HL-60/S4 treated with phorbol 12-myristate 13-acetate at 8.2 ng/mL for 4 days and 3 days (cell line): ENCODE measurements around the gene KISS1R.

Experiments used
- in situ Hi-C: fragments of 300-500 bp; cut with MboI; formaldehyde crosslinking; loops from 2 replicates; pipeline ENCODE4 v1.15.0; 2022; ENCODE audit warnings: low sequenced_read_pairs

Gene KISS1R

GRCh38 chr19:918481-919198 is 1.5 kb downstream of the KISS1R start:
- in situ Hi-C loops: loop anchor here (10.0 kb wide), 1 partner anchor 154 kb away; no protein-coding TSS in a partner anchor

GRCh38 chr19:919199-920050 is 2.3 kb downstream of the KISS1R start:
- in situ Hi-C loops: loop anchor here (10.0 kb wide), 2 partner anchors 65 to 155 kb away; partner anchors contain the start of gene WDR18

- in situ Hi-C loops: loop anchor here (10.0 kb wide), 1 partner anchor 65 kb away; the partner anchor contains the start of gene WDR18
These were observed 3.1 kb downstream of the KISS1R start for GRCh38 chr19:920051-920864.

GRCh38 chr19:924553-925086 is 7.5 kb downstream of the KISS1R start:
- in situ Hi-C loops: loop anchor here (10.0 kb wide), 1 partner anchor 60 kb away; the partner anchor contains the start of gene WDR18

- in situ Hi-C loops: loop anchor here (10.0 kb wide), 1 partner anchor 60 kb away; the partner anchor contains the start of gene WDR18
These were observed 8.0 kb downstream of the KISS1R start for GRCh38 chr19:925087-925525.

DNA sequence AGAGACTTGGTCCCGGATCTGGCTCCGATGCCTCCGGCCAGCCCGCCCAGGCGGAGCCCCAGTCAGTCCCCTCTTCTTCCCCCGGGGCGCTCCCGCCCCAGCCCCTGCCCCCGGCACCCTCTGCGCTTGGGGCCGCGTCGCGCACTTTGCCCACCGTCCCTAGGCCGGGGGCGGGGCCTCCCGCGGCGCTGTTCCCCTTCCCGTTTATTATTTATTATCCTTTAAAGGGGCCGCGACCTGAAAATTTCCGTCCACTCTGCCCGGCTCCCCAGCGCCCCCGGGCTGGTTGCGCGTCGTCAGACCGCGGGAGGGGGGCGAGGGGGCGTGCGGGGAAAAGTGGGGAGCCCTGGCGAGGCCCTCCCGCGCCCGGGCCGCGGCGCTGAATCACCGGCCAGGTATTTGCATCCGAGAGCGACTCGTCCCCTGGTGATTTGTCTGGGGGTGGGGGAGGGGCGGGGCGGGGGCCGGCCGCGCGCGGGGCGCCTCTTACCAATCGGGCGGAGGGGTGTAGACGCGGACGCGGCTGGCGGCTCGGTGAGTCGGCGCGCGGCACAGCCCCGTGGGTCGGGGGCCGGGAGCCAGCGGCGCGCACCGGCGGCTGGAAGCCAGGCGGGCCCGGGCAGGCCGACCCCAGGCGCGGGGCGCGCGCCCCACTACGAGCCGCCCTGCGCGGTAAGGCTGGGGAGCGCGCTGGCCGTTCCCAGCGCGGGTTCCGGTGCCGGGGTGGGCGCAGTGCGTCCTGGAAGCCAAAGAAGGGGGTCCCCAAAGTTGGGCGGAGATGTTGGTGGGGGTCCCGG is 8.6 kb downstream of the KISS1R start, which contains the start of gene ARID3A:
Gene ARID3A (plus strand): TSS at position 510 of the 797 bp plus-strand sequence. CDS start 3,494 bp downstream, outside the sequence.
- in situ Hi-C loops: loop anchor here (10.0 kb wide), 1 partner anchor 59 kb away; the partner anchor contains the start of gene WDR18

DNA sequence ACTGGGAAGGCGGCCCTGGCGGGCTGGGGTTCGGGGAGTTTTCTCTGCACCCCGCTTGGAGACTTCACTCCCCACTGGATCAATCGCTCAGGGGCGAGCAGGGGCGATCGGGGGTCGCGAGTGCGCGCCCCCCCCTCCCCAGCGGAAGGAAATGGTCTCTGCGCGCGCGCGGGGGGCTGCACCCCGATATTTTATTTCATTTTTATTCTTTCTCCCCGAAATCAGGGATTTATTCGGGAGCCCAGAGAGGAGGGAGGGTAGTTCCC is 9.1 kb downstream of the KISS1R start:
- in situ Hi-C loops: loop anchor here (10.0 kb wide), 1 partner anchor 59 kb away; the partner anchor contains the start of gene WDR18

DNA sequence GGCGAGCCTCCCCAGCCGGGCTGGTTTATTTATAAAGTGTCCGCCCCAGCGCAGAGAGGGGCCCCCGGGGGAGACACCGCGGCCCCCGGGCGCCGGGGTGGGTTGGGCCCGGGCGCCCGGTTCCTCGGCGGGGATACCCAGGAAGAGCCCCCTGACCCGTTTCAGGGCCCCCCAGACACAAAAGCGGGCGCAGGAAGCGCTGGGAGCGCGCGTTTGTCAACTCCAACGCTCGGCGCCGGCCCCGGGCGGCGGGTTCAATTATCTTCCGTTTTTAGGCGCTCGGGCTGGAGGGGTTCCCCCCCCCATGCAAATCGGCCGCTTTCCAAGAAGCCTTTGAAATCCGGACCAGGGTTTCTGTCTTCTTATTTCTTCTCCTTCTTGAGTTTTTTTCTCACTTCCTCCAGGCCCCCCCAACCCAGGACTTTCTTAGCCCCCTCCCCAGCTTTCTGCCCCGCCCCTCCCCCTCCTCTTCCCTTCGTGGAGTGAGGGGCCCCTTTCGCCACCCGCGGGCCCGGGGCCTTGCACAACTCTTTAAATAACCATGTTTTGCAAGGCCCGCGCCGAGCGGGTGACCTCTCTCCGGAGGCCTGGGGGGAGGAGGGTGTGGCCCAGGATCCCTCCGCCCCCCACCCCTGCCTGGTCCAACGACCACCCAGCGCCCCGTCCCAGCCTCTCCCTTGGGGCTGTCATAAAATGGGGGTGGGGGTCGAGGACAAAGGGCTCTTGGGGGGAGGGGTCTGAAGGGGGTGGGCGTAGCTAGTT is 9.6 kb downstream of the KISS1R start:
- in situ Hi-C loops: loop anchor here (10.0 kb wide), 1 partner anchor 58 kb away; the partner anchor contains the start of gene WDR18

DNA sequence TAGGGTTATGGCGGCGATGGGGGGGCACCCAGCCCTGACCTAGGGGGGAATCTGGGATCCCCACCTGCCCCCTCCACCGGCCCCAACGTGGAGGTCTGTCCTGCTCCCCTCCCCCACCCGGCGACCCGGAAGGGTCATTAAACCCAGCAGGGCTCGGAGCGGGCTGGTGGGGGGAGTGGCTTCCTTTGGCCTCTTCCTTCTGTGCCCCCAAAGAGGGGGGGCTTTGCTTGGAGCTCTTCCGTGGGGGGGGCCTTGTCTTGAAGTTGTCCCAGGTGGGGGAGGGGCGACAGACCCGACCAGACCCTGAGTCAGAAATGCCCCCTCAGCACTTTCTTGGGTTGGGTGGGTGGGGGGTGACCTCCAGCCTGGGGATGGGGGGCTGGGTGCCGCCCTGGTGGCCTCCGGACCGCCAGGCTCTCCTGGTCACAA is 10.2 kb downstream of the KISS1R start:
- in situ Hi-C loops: loop anchor here (10.0 kb wide), 1 partner anchor 57 kb away; the partner anchor contains the start of gene WDR18

- in situ Hi-C loops: loop anchor here (10.0 kb wide), 1 partner anchor 57 kb away; the partner anchor contains the start of gene WDR18
These were observed 10.8 kb downstream of the KISS1R start for GRCh38 chr19:927780-928401.

DNA sequence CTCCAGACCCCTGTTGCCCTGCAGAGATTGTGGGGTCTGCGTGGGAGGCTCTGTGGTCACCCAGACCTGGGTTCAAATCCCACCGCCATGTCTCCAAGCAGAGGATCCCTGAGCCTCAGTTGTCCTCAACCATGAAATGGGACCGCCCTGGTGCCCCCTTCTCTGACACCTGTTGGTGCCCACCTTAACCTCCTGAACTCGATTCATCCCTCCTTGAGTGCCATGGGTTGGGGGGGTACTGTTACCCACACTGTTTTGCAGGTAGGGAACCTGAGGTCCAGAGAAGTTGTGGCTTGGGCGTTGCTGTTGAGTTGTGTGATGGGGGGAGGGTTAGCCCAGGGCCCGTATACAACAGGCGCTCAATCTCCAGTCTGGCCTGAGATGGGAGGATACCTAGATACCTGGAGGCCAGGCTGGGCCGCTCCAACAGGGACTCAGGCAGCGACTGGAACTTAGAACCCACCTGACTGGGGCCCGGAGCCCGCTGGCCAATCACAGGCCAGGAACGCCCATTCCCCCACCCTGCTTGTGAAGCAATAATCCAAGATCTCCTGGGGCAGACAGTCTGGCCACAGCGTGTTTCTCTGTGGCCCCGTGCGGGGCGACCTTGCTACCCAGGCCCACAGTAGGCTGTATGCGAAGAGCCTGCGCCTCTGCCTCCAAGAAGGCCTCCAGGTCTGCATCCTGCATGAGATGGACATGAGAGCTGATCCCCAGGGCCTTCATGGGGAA is 11.5 kb downstream of the KISS1R start:
- in situ Hi-C loops: loop anchor here (10.0 kb wide), 1 partner anchor 56 kb away; the partner anchor contains the start of gene WDR18

- in situ Hi-C loops: loop anchor here (10.0 kb wide), 1 partner anchor 55 kb away; the partner anchor contains the start of gene WDR18
These were observed 12.2 kb downstream of the KISS1R start for GRCh38 chr19:929203-929890.

DNA sequence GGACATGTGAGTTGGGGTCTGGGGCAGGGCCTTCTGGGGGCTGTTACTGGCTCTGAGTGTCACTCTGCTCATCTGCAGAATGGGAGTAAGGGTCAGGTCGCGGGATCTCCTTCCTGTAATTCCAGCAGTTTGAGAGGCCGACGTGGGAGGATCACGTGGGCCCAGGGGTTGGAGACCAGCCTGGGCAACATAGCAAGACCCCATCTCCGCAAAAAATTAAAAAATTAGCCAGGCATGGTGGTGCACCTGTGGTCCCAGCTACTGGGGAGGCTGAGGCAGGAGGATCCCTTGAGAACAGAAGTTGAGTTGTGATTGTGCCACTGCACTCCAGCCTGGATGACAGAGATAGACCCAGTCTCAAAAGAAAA is 12.7 kb downstream of the KISS1R start:
- in situ Hi-C loops: loop anchor here (10.0 kb wide), 1 partner anchor 55 kb away; the partner anchor contains the start of gene WDR18

GRCh38 chr19:931860-932647 is 14.9 kb downstream of the KISS1R start:
- in situ Hi-C loops: no loop called here

DNA sequence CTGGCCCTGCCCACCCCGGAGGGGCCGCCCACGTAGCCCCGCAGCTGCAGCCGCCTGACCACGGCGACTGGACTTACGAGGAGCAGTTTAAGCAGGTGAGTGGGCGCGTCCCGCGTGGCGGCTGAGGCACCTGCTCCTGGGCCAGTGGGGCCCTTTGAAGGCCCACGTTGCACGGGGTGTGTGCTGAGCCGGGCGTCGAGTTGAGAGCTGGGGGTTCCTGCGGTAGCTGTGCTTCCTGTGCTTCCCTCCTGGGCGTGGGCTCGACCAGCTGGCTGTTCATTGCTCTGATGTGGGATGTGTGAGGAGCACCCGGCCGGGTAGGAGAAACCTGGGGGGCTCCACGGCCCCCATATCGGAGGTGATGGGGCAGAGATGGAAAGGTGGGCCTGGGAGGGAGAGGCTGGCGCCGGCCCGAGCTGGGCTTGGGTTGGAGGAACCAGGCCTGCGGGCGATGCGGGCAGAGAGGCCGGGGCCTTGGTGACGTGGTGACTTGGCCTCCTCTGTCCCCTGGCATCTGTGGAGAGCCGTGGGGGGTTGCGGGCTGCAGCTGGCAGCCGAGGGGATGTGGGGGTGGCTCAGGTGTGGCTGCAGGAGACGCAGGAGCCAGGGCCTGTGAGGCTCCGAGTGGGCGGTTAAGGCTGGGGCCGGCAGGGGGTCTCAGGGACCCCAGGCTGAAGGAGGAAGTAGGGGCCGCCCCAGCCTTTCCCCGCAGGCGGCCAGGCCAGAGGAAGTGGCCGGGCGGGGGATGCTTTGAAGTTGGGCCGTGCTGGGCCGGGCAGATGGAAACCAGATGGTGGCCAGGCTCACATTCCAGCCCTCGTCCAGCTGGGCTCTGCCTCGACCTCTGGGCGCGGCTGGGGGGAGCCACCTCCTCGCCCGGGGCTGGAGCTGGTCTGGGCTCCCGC is 15.8 kb downstream of the KISS1R start:
- in situ Hi-C loops: no loop called here
